Fibroblast of villous mesenchyme (primary cell): ENCODE data around the gene TMTC2. TPM values are rescaled to one million over a fixed set of nuclear protein-coding genes. Genes with fewer than 3 reads are reported as not detected.

ENCODE experiments used
- DNase-seq: peaks from one replicate; pipeline ENCODE4 v3.0.0-alpha.2; 2010; ENCODE audit warnings: low read depth
- H3K4me3 ChIP-seq: 2 replicates; pipeline ENCODE4 v1.5.1; 2011; ENCODE audit warnings: low read depth, mild to moderate bottlenecking, low read length
- CTCF ChIP-seq: IDR thresholded peaks from 2 replicates; pipeline ENCODE4 v1.5.1; 2012; ENCODE audit warnings: low read depth, mild to moderate bottlenecking, low read length; ENCODE audit not compliant: insufficient read depth
- total RNA-seq: library from RNA; depleted of rRNA; stranded (reverse); fragments of >200 nt; gene quantifications from 2 replicates; pipeline ENCODE4 v1.2.3, GENCODE V29; 2012

Gene TMTC2
- total RNA-seq, 1 donor = 5.2 TPM

GRCh38 chr12:82650627-82651337, 35.9 kb upstream of the TMTC2 start:
- H3K4me3 ChIP-seq = no peak overlapping the region
- DNase-seq = no peak
- no peak for TF ChIP-seq CTCF

GRCh38 chr12:82651489-82651888, 35.2 kb upstream of the TMTC2 start:
- no peak overlapping the region for H3K4me3 ChIP-seq
- TF ChIP-seq CTCF = no peak
- no peak for DNase-seq

- H3K4me3 ChIP-seq = no peak overlapping the region
- DNase-seq = no peak
- no peak for TF ChIP-seq CTCF
Observed at GRCh38 chr12:82652071-82652470, 34.6 kb upstream of the TMTC2 start.

- no peak for TF ChIP-seq CTCF
- H3K4me3 ChIP-seq = no peak overlapping the region
- DNase-seq = no peak
Observed at GRCh38 chr12:82655751-82656150, 31.0 kb upstream of the TMTC2 start.

GRCh38 chr12:82659343-82660207, 27.1 kb upstream of the TMTC2 start:
- TF ChIP-seq CTCF = no peak
- DNase-seq = no peak
- no peak overlapping the region for H3K4me3 ChIP-seq

- DNase-seq = peak; percentile 18
- TF ChIP-seq CTCF = no peak
- H3K4me3 ChIP-seq = no peak overlapping the region
Observed at GRCh38 chr12:82660541-82661325, 26.0 kb upstream of the TMTC2 start.
